ENCODE results near the gene IL16.
"Not testable (repeated sequence)": the region's sequence is repeated elsewhere in the genome, so short reads cannot be mapped to it uniquely, and the experiment has no call there.

Gene IL16

DNA sequence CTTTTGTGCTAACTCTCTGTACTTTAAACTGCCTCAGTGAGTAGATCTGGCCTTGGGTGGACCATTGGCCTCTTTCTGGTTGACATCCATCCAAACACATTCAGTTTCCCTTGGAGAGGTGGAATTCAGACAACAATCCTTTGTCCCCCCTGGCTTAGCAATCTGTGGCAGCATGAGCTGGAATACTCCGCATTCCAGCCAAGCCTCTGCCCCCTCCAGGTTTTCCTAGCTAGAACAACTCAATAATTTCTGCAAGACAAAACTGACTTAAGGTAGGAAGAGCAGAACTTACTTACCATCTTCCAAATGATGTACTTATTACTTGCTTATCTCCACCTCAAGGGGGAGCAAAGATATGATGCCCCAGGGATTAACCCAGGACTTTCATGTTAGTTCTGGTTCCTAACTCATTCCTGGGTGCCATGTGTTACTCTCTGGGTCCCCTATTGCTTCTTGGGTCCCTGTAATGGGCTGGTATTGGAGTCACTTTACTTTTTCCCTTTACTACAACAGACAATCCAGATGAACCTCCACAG lies 21.8 kb upstream of the IL16 start:
- DNase-seq (ENCODE audit: low spot score), result no peak

DNA sequence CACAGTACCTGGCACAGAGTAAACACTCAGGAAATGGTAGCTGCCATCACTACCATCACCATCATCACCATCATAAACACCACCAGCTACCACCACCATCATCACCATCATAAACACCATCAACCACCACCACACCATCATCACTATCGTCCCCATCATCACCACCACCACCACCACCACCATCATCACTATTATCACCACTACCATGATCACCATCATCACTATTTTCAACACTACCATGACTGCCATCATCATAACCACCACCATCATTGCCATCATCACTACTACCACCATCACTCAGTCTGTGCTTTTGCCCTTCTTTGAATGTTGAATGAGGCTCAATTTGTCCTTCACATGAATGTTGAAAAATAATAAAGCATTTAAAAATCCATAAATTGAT lies 21.2 kb upstream of the IL16 start:
- no peak for DNase-seq (ENCODE audit: low spot score)

DNA sequence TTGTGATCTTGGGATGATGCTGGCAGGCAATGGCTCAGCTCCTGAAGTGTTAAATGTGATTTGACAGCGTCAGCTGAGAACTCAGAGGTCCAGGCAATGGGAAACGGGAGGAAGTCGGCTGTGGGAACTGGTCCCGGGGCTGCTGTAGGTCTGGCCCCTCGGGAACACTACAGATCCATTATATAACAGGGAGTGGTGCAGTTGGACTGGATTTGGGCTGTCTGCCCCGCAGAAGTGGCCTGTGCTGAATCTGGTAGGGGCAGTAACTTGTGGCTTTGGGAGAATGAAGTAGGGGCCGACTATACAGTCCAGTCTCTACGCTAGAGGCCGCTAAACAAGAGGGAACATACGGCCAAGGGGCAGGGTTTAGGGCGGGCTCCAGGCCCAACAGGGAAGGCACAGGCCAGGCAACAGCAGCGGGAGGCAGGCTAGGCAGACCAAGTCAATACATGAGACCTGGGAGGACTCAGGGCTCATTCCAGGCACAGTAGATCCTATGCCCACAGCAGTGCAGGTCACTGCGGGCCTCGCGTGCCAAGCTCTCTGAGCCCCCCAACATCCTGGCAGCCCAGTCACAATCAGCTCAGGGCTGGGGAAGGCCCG lies 20.3 kb upstream of the IL16 start:
- DNase-seq (ENCODE audit: low spot score), result no peak

DNA sequence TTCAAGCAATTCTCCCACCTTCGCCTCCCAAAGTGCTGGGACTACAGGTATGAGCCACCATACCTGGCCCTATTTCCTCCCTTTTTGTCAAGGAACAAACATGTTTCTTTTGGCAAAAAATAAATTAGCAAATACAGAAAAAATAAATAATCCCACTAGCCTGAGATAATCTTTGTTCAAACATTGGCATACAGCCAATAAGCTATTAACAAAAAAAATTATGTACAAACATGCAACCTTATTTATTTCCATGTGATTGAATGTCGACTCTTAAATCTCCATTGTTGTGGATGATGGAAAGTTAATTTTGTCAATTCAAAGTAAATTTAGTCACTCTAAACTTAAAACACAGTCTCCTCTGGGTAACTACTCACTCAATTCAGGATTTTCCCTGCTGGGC lies 18.3 kb upstream of the IL16 start:
- DNase-seq (ENCODE audit: low spot score), result no peak

DNA sequence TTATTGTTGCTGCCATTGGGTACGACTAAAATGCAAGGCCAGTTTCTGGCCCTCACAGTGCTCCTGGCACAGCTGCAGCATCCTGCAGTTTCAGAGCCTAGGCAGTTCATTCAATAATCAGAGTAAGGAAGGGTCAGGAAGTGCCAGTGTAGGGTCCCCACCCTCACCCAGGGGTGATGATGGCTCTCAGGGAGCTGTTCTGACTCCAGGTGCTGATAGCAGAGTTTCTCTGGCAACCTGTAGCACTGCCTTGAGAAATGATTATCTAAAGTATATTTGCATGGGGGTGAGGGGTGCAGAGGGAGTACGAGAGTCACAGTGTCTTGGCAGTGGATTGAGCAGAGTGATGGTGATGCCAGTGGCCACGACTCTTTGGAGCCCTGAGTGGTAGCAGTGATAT lies 15.5 kb upstream of the IL16 start:
- no peak for DNase-seq (ENCODE audit: low spot score)

DNA sequence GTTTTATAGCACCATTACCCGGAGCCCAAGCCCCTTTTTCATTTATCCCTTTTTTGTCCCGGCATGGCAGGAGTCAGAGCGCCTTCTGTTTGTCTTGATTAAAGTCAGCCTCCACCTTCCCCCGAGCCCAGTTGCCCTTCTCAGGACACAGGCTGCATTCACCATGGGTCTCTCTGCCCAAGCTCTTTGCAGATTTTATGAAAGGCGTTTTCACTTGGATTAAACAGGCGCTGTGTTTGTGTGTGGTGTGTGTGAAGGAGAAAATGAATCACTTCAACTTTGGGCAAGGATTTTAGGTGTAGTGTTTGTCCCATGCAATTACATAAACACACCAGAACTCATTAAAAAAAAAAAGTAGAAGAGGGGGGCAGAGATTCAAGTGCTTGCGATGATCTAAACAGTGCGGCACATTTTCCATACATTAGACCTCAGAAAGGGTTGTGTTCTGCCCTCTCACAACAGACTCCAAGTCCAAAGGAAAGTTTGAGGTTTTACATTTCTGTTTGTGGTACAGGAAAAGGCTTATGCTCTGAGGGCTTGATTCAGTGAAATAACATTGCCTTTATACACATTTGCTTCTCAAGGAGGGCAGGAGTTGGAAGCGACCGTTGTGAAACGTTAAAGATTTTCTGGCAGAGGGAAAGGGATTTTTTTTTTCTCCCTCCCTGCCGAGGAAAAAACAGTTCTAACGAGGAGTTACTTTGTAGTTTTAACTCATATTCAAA lies 14.5 kb upstream of the IL16 start:
- DNase-seq (ENCODE audit: low spot score), result no peak

DNA sequence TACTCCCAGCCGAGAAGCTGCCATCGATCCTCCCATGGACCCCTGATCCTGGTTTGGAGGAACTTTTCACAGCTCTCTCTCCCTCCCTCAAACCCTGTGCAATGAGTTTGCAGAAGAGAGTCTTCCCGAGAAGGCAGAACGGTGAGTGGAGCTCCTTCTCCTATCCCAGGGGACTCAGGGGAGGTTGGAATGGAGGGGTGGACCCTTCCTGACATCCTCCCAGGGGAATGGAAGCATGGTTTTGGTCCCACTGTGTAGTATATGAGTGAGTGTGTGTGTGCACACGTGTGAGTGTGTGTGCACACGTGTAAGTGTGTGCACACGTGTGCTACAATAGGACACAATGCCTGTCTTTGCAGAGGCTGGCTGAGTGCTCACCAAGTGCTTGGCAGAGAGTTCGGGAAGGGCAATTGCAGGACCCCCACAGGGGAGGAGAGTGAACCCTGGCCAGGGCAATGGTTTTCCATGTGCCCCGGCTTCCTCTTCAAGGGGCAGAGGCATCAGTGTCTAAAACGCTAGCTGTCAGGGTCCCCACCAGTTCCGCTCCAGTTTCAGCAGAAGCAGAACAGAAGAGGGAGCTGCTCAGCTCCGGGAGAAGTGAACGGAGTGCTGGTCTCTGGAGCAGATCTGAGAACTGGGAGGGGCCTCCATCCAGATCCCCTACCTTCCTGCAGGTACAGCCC lies 13.8 kb upstream of the IL16 start:
- DNase-seq (ENCODE audit: low spot score), result peak; percentile 57

DNA sequence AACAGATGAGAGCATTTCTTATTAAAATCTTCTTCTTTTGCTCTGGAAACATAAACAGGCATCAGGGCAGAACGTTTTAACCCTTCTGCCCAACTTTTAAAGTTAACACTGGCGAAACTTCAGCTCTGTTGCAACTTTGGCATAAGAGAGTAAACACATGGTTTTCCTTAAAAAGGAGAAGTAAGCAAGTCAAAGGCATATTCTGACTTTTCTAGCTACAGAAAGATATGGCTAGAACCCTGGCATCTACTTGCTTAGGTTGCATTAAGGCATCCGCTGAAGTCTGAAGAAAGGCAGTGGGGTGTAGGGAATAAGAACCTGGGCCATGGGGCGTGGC lies 13.3 kb upstream of the IL16 start:
- no peak for DNase-seq (ENCODE audit: low spot score)

DNA sequence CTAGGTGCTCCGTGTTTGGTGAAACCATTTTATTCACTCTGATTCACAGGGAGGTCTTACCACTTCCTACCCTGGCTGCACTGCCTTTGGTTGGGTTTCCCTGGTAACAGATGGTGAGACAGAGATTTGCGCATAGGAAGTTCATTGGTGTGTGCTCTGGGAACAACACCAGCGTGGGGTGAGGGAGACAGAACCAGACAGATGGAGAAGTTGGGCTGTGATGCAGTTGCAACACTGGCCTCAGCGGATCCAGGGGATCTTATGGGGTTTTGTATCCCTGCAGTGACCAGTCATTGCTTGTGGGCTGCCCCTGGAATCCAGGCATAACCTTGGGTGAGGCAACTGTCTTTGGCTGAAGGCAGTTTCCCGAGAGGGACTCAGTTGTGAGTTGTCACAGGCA lies 12.5 kb upstream of the IL16 start:
- no peak for DNase-seq (ENCODE audit: low spot score)

DNA sequence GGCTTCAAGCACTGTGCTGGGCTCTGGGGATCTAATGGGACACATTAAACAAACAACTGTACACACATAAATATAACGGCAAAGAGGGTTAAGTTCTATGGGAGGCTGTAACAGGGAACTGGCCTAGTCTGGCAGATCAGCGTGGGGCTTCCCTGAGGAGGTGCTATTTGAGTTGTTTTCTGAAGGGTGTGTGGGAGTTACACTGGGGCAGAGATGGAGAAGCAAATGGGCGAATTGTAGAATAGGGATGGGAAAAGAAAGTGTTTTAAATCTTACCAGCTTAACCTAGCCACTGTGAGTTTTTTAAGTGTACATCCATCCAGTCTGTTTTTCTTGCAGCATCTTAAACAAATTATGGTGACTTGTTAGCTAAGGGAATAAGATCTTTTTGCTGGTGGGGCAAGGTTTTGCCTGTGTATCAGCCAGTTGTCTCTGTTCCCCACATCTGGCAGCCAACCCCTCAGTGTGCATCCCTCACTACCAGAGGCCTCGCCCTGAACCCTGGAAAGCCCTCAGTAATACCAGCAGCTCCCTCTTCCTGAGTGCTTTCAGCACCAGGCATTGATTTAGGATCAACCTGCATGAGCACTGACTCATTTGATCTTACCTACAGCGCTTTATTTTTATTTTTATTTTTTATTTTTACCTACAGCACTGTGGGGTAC lies 10.9 kb upstream of the IL16 start:
- DNase-seq (ENCODE audit: low spot score), result no peak

DNA sequence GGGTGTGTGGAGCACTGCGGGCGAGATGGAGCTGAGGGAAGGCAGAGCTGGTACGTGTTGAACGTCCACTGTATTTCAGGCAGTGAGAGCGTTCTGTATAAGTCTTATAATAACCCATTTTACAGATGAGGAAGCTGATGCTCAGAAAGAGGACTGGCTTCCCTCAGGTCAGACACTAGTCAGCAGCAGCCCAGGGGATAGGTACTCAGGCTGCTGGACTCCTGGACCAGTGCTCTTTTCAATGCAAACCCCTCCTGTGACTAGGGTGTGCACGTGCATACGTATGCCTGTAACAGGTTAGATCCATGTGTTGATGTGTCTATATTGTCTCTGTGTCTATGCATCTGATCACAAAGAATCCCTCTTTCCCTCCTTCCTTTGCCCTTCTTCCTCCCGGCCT lies 8.3 kb upstream of the IL16 start:
- no peak for DNase-seq (ENCODE audit: low spot score)

DNA sequence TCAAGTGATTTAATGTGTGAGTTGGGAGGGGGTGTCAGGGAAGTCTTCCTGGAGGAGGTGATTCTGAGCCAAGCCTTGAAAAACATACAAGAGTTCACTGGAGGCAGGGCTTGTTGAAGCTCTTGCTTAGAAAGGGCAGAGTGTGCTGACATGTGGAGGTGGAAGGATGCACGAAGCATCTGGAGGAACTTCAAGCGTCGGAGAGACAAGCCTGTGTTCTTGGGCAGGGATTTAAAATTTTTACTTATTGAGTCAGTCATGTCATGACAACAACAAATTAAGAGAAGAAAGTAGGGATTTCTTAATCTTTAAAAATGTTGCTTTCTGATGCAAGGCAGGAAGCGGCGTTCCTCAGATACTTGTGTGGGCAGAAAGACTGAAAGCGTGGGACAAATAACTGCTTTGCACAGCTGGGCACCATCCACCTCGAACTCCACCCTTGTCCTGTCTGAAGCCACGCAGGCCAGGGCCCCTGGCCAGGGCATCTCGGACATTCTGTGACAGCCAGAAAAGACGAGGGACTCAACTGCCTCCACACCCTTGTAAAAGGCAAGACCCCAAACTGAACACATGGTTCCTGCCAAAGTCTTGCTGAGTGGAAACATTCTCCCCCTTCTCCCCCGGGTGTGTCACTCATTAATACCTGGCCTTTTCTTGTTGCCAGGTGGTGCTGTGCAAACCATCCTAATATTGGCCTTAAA lies 6.9 kb upstream of the IL16 start:
- DNase-seq (ENCODE audit: low spot score), result no peak

DNA sequence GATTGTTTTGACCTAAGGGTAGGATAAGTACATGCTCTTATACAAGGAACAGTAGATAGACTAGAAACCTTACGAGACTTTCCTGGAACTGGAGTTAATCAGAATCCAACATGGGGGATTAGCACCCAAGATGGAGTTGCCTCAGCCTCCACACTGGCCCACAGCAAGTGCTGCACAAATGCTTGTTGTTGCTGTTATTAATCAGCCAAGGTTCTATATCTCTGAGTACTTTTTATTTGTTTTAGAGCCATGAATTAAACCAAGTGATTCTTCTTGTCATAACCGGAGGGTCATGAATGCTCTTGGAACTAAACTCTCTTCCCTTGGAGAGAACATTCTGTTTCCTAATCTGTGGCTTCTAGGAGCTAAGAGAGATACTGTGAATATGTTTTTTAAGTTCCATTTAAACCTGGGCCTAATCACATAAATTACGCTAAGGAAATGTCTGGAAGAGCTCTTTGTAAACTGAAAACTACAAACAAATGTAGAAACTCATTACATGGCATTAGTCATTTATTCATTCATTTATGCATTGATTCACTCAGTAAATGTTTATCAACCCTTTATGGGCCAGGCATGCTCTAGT lies 5.7 kb upstream of the IL16 start:
- no peak for DNase-seq (ENCODE audit: low spot score)

DNA sequence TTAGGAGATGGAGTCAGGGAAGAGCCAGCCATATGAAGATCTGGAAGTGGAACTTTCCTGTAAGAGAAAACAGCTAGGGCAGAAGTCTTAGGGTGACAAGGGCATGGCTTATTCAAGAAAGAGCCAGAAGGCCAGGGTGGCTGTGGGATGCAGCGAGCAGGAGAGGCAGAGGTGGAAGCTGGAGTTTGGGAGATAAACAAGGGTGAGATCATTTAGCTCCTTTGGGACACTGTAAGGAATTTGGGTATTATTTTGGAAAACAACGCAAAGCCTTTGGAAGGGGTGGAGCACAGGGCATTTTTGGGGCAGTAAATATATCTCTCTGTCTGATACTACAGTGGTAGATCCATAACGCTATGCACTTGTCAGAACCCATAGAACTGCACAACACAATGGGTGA lies 5.0 kb upstream of the IL16 start:
- DNase-seq (ENCODE audit: low spot score), result no peak

DNA sequence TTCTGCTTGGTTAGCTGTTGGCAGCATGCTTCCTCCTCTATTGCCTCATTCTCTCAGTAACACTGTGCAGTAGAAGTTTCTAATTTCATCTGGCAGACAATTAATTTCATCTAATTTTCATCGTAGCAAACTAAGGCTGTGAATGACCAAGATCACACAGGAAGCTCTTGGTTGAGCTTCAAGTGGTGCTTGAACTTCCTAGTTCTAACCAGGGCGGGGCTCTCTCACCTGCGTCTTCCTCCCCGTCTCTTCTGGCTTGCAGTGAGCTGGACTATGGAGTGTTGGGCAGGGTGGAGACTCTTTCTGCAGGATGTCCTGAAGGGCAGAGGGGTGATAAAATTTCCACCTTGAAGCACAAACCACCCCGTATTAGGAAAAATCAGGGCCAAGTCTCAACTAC lies 2.0 kb upstream of the IL16 start:
- no peak for DNase-seq (ENCODE audit: low spot score)

DNA sequence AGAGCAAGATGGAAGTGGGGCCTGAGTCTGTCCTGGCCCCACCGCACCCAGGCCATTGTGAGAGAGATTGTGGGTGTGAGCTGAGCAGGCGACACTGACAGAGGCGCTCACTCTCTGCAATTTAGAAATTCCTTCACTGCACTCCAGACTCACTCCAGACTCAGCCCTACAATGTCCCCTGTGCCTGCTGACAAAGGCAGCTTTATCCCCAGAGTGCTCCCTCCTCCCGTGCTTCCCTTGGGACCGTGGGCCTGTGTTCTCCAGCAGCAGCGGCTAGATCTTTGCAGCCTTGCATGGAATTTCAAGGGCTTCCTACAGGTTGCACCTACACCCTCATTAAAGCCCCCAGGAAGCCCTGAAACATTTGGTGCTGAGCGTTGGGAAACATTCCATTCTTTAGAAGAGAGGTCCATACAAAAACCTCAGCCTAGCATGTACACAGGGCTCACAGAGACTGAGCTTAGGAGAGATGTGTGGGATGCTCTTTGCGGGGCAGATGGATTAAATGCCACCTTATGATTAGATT lies 1.3 kb upstream of the IL16 start:
- no peak for DNase-seq (ENCODE audit: low spot score)

DNA sequence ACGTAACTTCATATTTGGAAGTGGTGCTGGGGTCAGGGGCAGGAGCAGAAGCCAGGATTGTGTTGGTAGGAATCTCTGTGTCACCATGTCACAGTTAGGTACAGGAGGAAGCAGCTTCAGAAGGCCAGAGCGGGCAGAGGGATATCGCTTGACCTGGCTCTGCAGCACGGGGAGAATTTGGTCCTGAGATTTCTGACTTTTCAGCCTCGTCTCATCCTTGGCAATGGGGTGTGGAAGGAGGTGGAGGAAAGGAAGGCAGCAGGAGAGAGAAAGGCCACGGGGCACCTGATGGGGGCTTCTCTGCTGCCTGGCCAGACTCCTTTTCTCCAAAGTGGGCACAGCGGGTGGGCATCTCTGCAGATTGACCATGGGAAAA lies 564 bp downstream of the IL16 start:
- DNase-seq (ENCODE audit: low spot score), result no peak

DNA sequence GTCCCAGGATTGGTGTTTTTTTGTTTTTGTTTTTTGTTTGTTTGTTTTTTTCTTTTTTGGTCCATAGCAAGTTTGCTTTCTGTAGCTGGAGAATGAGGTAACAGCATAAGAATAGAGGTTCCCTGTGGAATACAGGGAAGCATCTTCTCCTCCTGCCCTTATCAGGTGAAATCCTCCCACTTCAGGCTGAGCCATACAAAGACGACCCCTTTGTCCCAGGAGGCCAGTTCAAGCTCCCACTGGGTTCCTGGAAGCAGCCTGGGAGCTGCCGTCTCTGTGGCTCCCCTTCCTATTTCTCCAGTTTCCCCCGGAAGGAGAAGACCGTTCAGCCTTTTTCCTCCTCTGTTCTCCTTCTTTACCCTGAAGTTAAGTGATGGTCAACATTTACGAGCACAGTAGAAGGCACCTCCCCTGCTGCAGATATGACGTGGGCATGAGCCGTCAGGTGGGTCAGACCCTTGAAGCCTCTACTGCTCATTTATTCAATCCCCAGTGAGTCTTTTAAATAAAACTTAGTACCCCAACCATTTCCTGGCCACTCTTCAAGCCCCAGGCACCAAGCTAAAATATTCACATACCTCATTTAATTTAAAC lies 1.1 kb downstream of the IL16 start:
- no peak for DNase-seq (ENCODE audit: low spot score)

DNA sequence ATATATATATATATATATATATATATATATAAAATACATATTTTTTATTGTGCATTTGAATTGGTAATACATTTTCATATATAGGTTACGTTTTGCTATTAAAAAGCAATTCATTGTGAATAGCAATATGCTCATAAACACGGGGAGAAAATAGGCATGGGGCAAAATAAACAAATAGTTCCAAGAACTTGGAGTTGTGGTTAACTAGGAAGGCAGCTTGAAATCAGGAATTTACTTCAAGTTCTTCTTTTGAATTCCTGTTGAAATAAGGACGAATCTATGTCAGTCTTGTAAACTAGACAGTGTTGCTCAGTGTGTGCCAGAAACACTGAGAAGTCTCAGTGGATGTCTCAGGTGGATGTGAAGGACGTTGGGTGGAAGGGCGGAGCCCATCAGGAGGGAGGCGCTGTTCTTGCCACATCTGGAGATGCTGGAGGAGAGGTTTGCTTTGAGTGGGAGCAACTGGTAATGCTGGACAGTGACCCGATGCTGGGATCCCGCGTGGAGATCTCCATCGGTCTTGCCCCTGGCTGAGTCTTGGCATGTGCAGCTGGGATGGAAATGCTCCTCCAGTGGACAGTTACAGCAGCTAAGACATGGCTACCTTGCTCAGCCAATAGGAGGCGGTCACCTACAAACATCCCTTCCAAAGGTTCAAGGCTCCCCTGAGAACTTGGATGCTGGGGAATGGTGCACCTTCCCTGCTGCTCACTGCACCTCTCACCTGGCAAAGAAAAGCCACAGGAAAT lies 2.5 kb downstream of the IL16 start:
- DNase-seq (ENCODE audit: low spot score), result no peak

DNA sequence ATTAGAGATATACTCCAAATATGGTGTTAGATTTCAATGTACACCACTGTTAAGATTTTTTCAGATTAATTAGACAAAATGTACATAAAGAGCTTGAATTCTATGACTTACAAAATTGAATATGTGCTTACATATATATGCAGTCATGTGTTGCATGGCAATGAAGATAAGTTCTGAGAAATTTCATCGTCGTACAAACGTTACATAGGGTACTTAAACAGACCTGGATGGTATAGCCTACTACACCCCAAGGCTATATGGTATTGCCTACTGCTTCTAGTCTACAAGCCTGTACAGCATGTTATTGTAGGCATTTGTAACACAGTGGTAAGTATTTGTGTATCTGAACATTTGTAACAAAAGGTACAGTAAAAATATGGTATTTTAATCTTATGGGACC lies 9.3 kb downstream of the IL16 start:
- no peak for DNase-seq (ENCODE audit: low spot score)

DNA sequence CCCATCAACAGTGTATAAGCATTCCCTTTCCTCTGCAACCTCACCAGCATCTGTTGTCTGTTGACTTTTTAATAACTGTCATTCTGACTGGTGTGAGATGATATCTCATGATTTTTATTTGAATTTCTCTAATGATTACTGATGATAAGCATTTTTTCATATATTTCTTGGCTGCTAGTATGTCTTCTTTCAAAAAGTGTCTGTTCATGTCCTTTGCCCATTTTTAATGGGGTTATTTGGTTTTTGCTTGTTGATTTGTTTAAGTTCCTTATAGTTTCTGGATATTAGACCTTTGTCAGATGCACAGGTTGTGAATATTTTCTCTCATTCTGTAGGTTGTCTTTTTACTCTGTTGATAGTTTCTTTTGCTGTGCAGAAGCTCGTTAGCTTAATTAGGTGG lies 11.3 kb downstream of the IL16 start:
- not testable (repeated sequence) for DNase-seq (ENCODE audit: low spot score)
